MM.1S (cell line): ENCODE results near the gene FER.

Experiments
- EZH2 ChIP-seq: fragments of 300-600 bp; sonication (generic); optimal IDR thresholded peaks from 2 replicates; pipeline ENCODE3; 2017; ENCODE audit warnings: low read depth, mild to moderate bottlenecking, antibody characterized with exemption, low read length, mixed read lengths
- EZH2phosphoT487 ChIP-seq: fragments of 300-600 bp; sonication (generic); IDR thresholded peaks from 2 replicates; pipeline ENCODE4 v1.6.1; 2018; ENCODE audit warnings: antibody characterized with exemption, low read length
- TF ChIP-seq, protein P1 (sequence below): fragments of 300-600 bp; sonication (generic); IDR thresholded peaks from 2 replicates; pipeline ENCODE4 v1.5.1; 2016; ENCODE audit warnings: antibody characterized with exemption, low read length, mixed read lengths

DNA sequence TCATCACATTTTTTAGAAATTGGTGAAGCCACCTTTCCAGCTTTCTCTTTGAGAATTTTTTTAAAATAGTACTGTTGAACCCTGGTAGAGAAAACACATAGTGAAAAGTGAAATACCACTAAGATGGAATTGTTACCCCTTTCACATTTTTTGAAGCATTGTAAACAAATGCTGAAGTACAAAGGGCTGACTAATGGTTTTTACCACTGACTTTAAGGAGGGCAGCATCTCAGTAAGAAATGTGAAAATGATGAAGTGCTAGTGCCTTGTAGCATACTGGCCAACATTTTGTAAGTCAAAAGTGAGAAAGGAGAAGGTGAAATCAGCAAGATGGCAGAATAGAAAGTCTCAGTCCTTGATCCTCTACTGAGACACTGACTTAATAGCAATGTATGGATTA lies 341.5 kb downstream of the FER start:
- TF ChIP-seq, protein P1, sequence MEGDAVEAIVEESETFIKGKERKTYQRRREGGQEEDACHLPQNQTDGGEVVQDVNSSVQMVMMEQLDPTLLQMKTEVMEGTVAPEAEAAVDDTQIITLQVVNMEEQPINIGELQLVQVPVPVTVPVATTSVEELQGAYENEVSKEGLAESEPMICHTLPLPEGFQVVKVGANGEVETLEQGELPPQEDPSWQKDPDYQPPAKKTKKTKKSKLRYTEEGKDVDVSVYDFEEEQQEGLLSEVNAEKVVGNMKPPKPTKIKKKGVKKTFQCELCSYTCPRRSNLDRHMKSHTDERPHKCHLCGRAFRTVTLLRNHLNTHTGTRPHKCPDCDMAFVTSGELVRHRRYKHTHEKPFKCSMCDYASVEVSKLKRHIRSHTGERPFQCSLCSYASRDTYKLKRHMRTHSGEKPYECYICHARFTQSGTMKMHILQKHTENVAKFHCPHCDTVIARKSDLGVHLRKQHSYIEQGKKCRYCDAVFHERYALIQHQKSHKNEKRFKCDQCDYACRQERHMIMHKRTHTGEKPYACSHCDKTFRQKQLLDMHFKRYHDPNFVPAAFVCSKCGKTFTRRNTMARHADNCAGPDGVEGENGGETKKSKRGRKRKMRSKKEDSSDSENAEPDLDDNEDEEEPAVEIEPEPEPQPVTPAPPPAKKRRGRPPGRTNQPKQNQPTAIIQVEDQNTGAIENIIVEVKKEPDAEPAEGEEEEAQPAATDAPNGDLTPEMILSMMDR: no peak
- TF ChIP-seq EZH2phosphoT487 (no peak), EZH2 (no peak)
